Measurements from ENCODE around the gene LAMB3. TPM values are rescaled to one million over a fixed set of nuclear protein-coding genes. Genes with fewer than 3 reads are reported as not detected.
A peak's percentile ranks its signal among the peaks of the same experiment; 100 is the strongest.

LAMB3 gene
- total RNA-seq, 1 experiment from 2014 or later: 0.85 TPM

- TF ChIP-seq, protein P1, sequence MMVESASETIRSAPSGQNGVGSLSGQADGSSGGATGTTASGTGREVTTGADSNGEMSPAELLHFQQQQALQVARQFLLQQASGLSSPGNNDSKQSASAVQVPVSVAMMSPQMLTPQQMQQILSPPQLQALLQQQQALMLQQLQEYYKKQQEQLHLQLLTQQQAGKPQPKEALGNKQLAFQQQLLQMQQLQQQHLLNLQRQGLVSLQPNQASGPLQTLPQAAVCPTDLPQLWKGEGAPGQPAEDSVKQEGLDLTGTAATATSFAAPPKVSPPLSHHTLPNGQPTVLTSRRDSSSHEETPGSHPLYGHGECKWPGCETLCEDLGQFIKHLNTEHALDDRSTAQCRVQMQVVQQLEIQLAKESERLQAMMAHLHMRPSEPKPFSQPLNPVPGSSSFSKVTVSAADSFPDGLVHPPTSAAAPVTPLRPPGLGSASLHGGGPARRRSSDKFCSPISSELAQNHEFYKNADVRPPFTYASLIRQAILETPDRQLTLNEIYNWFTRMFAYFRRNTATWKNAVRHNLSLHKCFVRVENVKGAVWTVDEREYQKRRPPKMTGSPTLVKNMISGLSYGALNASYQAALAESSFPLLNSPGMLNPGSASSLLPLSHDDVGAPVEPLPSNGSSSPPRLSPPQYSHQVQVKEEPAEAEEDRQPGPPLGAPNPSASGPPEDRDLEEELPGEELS (CRISPR knock-in tag; IDR thresholded peaks at IDR 0.05): no peak
Observed at GRCh38 chr1:209587789-209588188, 64.4 kb downstream of the LAMB3 start (continued).

DNA sequence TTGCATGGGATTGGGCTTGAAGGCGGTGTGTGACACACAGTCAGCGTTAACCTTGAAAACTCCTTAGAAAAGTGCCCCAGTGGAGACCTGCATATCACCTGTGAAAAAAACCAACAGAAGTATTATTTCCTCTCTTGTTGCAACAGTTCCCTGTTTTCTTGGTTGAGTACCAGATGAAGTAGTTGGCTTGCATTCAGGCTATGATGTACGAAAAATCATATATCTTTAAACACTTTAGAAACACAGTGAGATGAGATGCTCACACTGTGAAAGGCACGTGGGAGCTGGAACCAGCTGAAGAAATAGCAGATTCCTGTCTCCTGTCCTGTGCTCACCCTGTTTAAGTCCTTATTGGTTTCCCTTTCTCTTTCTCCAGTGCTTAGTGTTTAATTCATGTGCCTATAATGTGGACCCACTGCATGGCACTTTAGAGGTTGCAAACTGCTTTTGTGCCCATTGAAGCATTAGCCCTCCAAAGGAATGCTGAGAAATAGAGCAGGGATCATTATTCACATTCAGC, 65.9 kb downstream of the LAMB3 start:
- ATAC-seq: no peak
- Mint-ChIP-seq H3K4me1 (no peaks in the 10 kb centered on the region; the same call in 1 of the 2 replicates), H3K4me3 (no peak overlapping the region), H3K27me3 (ENCODE audit: low read depth) (no peaks in the 10 kb centered on the region; the same call in 1 of the 2 replicates), H3K36me3 (no peaks in the 10 kb centered on the region), H3K9me3 (peaks cover 6% of the 10 kb centered on the region), H3K27ac (no peak overlapping the region)
- no peak for TF ChIP-seq ARID4B (CRISPR knock-in tag; IDR thresholded peaks at IDR 0.05; ENCODE audit: borderline replicate concordance)
- TF ChIP-seq AR (CRISPR knock-in tag; IDR thresholded peaks at IDR 0.05): no peak
- TF ChIP-seq, protein P1 (CRISPR knock-in tag; IDR thresholded peaks at IDR 0.05): no peak
- TF ChIP-seq, protein P2, sequence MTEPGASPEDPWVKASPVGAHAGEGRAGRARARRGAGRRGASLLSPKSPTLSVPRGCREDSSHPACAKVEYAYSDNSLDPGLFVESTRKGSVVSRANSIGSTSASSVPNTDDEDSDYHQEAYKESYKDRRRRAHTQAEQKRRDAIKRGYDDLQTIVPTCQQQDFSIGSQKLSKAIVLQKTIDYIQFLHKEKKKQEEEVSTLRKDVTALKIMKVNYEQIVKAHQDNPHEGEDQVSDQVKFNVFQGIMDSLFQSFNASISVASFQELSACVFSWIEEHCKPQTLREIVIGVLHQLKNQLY (CRISPR knock-in tag; IDR thresholded peaks at IDR 0.05): no peak
- TF ChIP-seq ATF1 (CRISPR knock-in tag; IDR thresholded peaks at IDR 0.05): no peak
- POLR2A ChIA-PET: interaction anchor here (0.9 kb wide), 1 partner anchor 41 kb away, joined by 3 read pairs; no protein-coding TSS in a partner anchor
- no peak for DNase-seq (ENCODE audit: low spot score)
- CTCF ChIA-PET: interaction anchor here (0.8 to 4.7 kb wide), 9 partner anchors 9 to 162 kb away, joined by 3 to 38 read pairs (median 5); no protein-coding TSS in a partner anchor

DNA sequence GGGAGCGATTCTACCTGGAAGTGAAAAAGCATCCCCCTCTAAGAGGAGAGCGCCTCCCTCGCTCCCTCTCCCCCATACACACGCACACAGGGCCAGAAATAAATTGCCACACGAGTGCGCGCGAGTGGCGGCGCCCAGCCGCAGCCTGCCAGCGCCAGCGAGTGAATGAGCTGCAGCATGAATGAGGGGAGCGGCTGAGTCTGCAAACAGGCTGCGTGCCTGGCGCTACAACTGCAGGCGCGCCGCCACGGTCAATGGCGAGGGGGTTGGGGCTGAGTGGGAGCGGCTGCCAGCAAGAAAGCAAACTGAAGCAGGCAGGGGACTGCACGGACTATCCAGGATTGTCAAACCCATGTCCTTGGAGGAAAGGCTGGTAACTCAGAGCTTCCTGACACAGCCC, 66.6 kb downstream of the LAMB3 start:
- ATAC-seq (peak; percentile 51), DNase-seq (ENCODE audit: low spot score) (peak; percentile 49)
- Mint-ChIP-seq H3K27ac (no peak overlapping the region), H3K4me1 (no peaks in the 10 kb centered on the region; the same call in 1 of the 2 replicates), H3K36me3 (no peaks in the 10 kb centered on the region), H3K9me3 (peaks cover 6% of the 10 kb centered on the region), H3K4me3 (no peak overlapping the region), H3K27me3 (ENCODE audit: low read depth) (no peaks in the 10 kb centered on the region; the same call in 1 of the 2 replicates)
- CTCF ChIA-PET: interaction anchor here (0.6 to 4.7 kb wide), 11 partner anchors 9 to 163 kb away, joined by 3 to 38 read pairs (median 5); no protein-coding TSS in a partner anchor
- POLR2A ChIA-PET: interaction anchor here (0.9 kb wide), 1 partner anchor 42 kb away, joined by 3 read pairs; no protein-coding TSS in a partner anchor
- no peak for TF ChIP-seq ZBTB43 (CRISPR knock-in tag; IDR thresholded peaks at IDR 0.05)
- TF ChIP-seq ETV6 (CRISPR knock-in tag; IDR thresholded peaks at IDR 0.05): 0 out of 2 replicates have a peak, but pooled peaks have one; percentile 39
- TF ChIP-seq SOX15 (CRISPR knock-in tag; IDR thresholded peaks at IDR 0.05): no peak
- 0 out of 2 replicates have a peak, but pooled peaks have one; percentile 44 for TF ChIP-seq TEAD1 (CRISPR knock-in tag; IDR thresholded peaks at IDR 0.05)
- TF ChIP-seq, protein P3, sequence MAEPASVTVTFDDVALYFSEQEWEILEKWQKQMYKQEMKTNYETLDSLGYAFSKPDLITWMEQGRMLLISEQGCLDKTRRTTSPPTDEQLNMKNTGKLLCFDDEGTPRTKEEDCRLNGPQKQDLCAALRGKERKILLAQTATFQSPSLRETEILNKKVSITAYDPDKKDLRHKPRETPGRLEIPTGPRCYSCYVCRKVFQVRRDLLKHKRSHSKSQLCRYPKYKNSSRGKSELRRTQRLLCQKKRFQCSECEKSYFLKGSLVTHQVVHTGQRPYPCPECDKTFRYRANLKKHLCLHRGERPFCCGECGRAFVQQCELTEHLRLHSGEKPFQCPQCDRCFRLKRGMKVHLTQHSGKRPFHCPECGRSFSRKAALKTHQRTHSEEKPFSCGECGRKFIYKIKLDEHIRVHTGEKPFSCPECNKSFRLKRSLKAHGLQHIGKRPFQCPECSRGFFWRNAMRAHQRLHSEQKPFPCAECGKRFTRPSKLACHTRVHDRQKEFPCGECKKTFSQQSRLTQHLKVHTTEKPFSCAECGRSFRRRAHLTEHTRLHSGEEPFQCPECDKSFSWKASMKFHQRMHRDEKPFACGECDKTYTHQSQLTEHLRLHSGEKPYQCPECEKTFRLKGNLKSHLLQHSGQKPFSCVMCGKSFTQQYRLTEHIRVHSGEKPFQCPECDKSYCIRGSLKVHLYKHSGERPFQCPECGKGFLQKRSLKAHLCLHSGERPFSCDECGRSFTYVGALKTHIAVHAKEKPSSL (CRISPR knock-in tag; conservative IDR thresholded peaks at IDR 0.05): no peak
- TF ChIP-seq, protein P2 (CRISPR knock-in tag; IDR thresholded peaks at IDR 0.05): no peak
- no peak for TF ChIP-seq ZNF219 (CRISPR knock-in tag; IDR thresholded peaks at IDR 0.05; ENCODE audit: borderline replicate concordance)
- peak; percentile 51; the same call in 1 of the 2 replicates for TF ChIP-seq MAX (CRISPR knock-in tag; IDR thresholded peaks at IDR 0.05)
- no peak for TF ChIP-seq ZNF396 (CRISPR knock-in tag; IDR thresholded peaks at IDR 0.05; ENCODE audit: borderline replicate concordance)
